ENCODE results near the gene RHBDF2. TPM values are rescaled to one million over a fixed set of nuclear protein-coding genes. Genes with fewer than 3 reads are reported as not detected.

The RHBDF2 gene
- total RNA-seq, 2 donors from 2014 or later: 16.0 to 18.9 TPM

GRCh38 chr17:76435751-76436150 lies 65.5 kb downstream of the RHBDF2 start:
- intact Hi-C loops (cut with DNase I): no loop called here
- ATAC-seq (peak; percentile 19 to 31), DNase-seq (no peak)

- no peak for DNase-seq
- intact Hi-C loops (cut with DNase I): no loop called here
- ATAC-seq: peak in 1 of 2 donors; percentile 20
These were observed 66.4 kb downstream of the RHBDF2 start for GRCh38 chr17:76434870-76435269.

- intact Hi-C loops (cut with DNase I): no loop called here
- no peak for ATAC-seq
- no peak for DNase-seq
These were observed 67.5 kb downstream of the RHBDF2 start for GRCh38 chr17:76433693-76434092.

- DNase-seq: no peak
- ATAC-seq: no peak
- intact Hi-C loops (cut with DNase I): no loop called here
These were observed 68.4 kb downstream of the RHBDF2 start for GRCh38 chr17:76432712-76433336.

GRCh38 chr17:76432004-76432403 lies 69.2 kb downstream of the RHBDF2 start:
- intact Hi-C loops (cut with DNase I): no loop called here
- ATAC-seq (peak; percentile 51 to 68), DNase-seq (no peak)

- ATAC-seq (no peak), DNase-seq (no peak)
- intact Hi-C loops (cut with DNase I): no loop called here
These were observed 69.7 kb downstream of the RHBDF2 start for GRCh38 chr17:76431509-76431908.

GRCh38 chr17:76428511-76428910 lies 72.7 kb downstream of the RHBDF2 start:
- ATAC-seq: no peak
- intact Hi-C loops (cut with DNase I): no loop called here
- no peak for DNase-seq

- intact Hi-C loops (cut with DNase I): no loop called here
- DNase-seq (no peak), ATAC-seq (peak; percentile 34 to 41)
These were observed 73.6 kb downstream of the RHBDF2 start for GRCh38 chr17:76427501-76428231.

GRCh38 chr17:76426853-76427252 lies 74.4 kb downstream of the RHBDF2 start:
- DNase-seq: no peak
- ATAC-seq: no peak
- intact Hi-C loops (cut with DNase I): no loop called here

- ATAC-seq (no peak), DNase-seq (no peak)
- intact Hi-C loops (cut with DNase I): no loop called here
These were observed 78.4 kb downstream of the RHBDF2 start for GRCh38 chr17:76422860-76423259.

- DNase-seq: no peak
- intact Hi-C loops (cut with DNase I): no loop called here
- no peak for ATAC-seq
These were observed 78.8 kb downstream of the RHBDF2 start for GRCh38 chr17:76422406-76422805.

- ATAC-seq (peak; percentile 83 to 90), DNase-seq (peak; percentile 56)
- intact Hi-C loops (cut with DNase I): no loop called here
These were observed 80.2 kb downstream of the RHBDF2 start for GRCh38 chr17:76421044-76421407.

Other genes starting within 250 kb of the RHBDF2 start
- 10 to 100 TPM; 21.3 to 30.8 TPM for gene UBALD2, start 236.1 kb downstream of the RHBDF2 start, total RNA-seq
- gene QRICH2, start 193.1 kb downstream of the RHBDF2 start, total RNA-seq: 1 to 10 TPM; 1.9 to 3.9 TPM
- gene PRPSAP1, start 147.5 kb downstream of the RHBDF2 start, total RNA-seq: 10 to 100 TPM; 38.9 to 39.3 TPM
- 10 to 100 TPM in 1 of 2 donors, 1 to 10 TPM in 1; 4.8 to 27.9 TPM for gene SPHK1, start 116.8 kb downstream of the RHBDF2 start, total RNA-seq
- 10 to 100 TPM; 28.3 to 29.1 TPM for gene UBE2O, start 48.3 kb downstream of the RHBDF2 start, total RNA-seq
- not detected for gene AANAT, start 33.8 kb downstream of the RHBDF2 start, total RNA-seq
- gene CYGB, start 36.3 kb upstream of the RHBDF2 start, total RNA-seq: 10 to 100 TPM; 45.7 to 70.8 TPM
- 1 to 10 TPM; 5.5 to 7.7 TPM for gene PRCD, start 38.6 kb upstream of the RHBDF2 start, total RNA-seq
- gene ST6GALNAC2, start 84.4 kb upstream of the RHBDF2 start, total RNA-seq: 1 to 10 TPM; 5.0 to 5.1 TPM
- gene ST6GALNAC1, start 142.3 kb upstream of the RHBDF2 start, total RNA-seq: 1 to 10 TPM; 2.4 TPM
- gene MXRA7, start 209.5 kb upstream of the RHBDF2 start, total RNA-seq: 100 to 1,000 TPM; 394 to 506 TPM
- 10 to 100 TPM; 44.9 to 55.3 TPM for gene JMJD6, start 225.2 kb upstream of the RHBDF2 start, total RNA-seq
- gene METTL23, start 225.4 kb upstream of the RHBDF2 start, total RNA-seq: 10 to 100 TPM; 22.0 to 25.7 TPM
- 100 to 1,000 TPM in 1 of 2 donors, 10 to 100 TPM in 1; 78.1 to 108 TPM for gene SRSF2, start 235.9 kb upstream of the RHBDF2 start, total RNA-seq
- gene MFSD11, start 236.7 kb upstream of the RHBDF2 start, total RNA-seq: 10 to 100 TPM; 23.0 to 28.0 TPM